ENCODE results near the gene C15orf40. TPM values are rescaled to one million over a fixed set of nuclear protein-coding genes. Genes with fewer than 3 reads are reported as not detected.

C15orf40 gene
- total and polyA plus RNA-seq, 9 of the 15 experiments (the other 6 are each of a cell fraction or from before 2014, with no cell fraction given): 15.9 to 52.0 (median 27.0) TPM

GRCh38 chr15:82985688-82986441 lies 25.6 kb downstream of the C15orf40 start, which contains the start of gene RAMAC:
Gene RAMAC, plus strand, starts transcription at chr15:82986210. Its CDS starts 2,809 bp downstream, at chr15:82989019.
- Histone ChIP-seq H3K79me2 (ENCODE audit: control insufficient read depth, insufficient read depth, low read length) (peaks cover 14% of the 10 kb centered on the region), H3K27me3 (ENCODE audit: control insufficient read depth in 2 of 2, insufficient read depth in 2 of 2, low read length in 2 of 2) (no peaks in the 10 kb centered on the region), H3K36me3 (ENCODE audit: control insufficient read depth, insufficient read depth, low read length) (peaks cover 26% of the 10 kb centered on the region; the same call in 2 of the 3 replicates), H3K9me1 (ENCODE audit: control insufficient read depth, insufficient read depth, low read length) (no peaks in the 10 kb centered on the region), H3K27ac (ENCODE audit: extremely low read depth, low read depth, low read length) (peak within 1 kb of the TSS; percentile 75), H4K20me1 (replicated peaks; ENCODE audit: control insufficient read depth, insufficient read depth, low read length) (no peaks in the 10 kb centered on the region), H3K4me2 (ENCODE audit: insufficient read depth, low read length) (peak within 1 kb of the TSS; percentile 99), H3K9me3 (replicated peaks; ENCODE audit: control insufficient read depth, insufficient read depth, low read depth, low read length) (peaks cover 5% of the 10 kb centered on the region), H3K9ac (ENCODE audit: insufficient read depth in 1 of 2, low read depth in 2 of 2, low read length in 2 of 2) (peak within 1 kb of the TSS; percentile 90 to 95), H2AFZ (ENCODE audit: low read depth, low read length) (peak within 1 kb of the TSS; percentile 100), H3K4me1 (replicated peaks in 1 of 2; ENCODE audit: control insufficient read depth in 2 of 2, insufficient read depth in 2 of 2, low read length in 2 of 2) (peaks cover 0 to 5% of the 10 kb centered on the region in 2 experiments; a peak in 3 of 5 replicates), H3K4me3 (peak within 1 kb of the TSS; percentile 77)
- DNase-seq (ENCODE audit: extremely low read depth in 1 of 4, low spot score in 3 of 4): peak; percentile 87 to 96 (median 89)
- intact Hi-C loops (cut with micrococcal nuclease): loop anchor here (1.0 kb wide), 1 partner anchor 137 kb away; no protein-coding TSS in a partner anchor
- peak; percentile 100 for FAIRE-seq
- in situ Hi-C loops (cut with MboI): loop anchor here (10.0 kb wide), 1 partner anchor 131 kb away; no protein-coding TSS in a partner anchor
- TSS peak; percentile 84 for BruUV-seq (replicated peaks)
- POLR2A ChIA-PET: interaction anchor here (0.6 to 2.1 kb wide), 8 partner anchors 10 to 445 kb away, joined by 3 to 5 read pairs (median 3); partner anchors contain the start of gene RPS17
- peak; percentile 98 for ATAC-seq
- CTCF ChIA-PET (ENCODE audit: low intra/inter-chr PET ratio): no interaction called here
- WGBS (ENCODE audit: insufficient coverage, low coverage, missing lambda C conversion rate): 28% methylated on average over 27 of the region's 45 CpGs
- TF ChIP-seq, protein P1, sequence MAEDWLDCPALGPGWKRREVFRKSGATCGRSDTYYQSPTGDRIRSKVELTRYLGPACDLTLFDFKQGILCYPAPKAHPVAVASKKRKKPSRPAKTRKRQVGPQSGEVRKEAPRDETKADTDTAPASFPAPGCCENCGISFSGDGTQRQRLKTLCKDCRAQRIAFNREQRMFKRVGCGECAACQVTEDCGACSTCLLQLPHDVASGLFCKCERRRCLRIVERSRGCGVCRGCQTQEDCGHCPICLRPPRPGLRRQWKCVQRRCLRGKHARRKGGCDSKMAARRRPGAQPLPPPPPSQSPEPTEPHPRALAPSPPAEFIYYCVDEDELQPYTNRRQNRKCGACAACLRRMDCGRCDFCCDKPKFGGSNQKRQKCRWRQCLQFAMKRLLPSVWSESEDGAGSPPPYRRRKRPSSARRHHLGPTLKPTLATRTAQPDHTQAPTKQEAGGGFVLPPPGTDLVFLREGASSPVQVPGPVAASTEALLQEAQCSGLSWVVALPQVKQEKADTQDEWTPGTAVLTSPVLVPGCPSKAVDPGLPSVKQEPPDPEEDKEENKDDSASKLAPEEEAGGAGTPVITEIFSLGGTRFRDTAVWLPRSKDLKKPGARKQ (CRISPR knock-in tag; IDR thresholded peaks at IDR 0.05): peak; percentile 85
- TF ChIP-seq, protein P2, sequence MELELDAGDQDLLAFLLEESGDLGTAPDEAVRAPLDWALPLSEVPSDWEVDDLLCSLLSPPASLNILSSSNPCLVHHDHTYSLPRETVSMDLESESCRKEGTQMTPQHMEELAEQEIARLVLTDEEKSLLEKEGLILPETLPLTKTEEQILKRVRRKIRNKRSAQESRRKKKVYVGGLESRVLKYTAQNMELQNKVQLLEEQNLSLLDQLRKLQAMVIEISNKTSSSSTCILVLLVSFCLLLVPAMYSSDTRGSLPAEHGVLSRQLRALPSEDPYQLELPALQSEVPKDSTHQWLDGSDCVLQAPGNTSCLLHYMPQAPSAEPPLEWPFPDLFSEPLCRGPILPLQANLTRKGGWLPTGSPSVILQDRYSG (tag; conservative IDR thresholded peaks at IDR 0.05; ENCODE audit: low read depth): peak; percentile 79
- TF ChIP-seq KDM5B (IDR thresholded peaks at IDR 0.05; ENCODE audit: insufficient replicate concordance, low read depth, low read length) (peak; percentile 70), TGIF2 (CRISPR knock-in tag; IDR thresholded peaks at IDR 0.05) (no peak), MEF2A (IDR thresholded peaks at IDR 0.05; ENCODE audit: control insufficient read depth, low read depth, low read length) (no peak), ZNF354B (CRISPR knock-in tag; IDR thresholded peaks at IDR 0.05) (no peak), MBD2 (IDR thresholded peaks at IDR 0.05; ENCODE audit: borderline replicate concordance, low read depth) (peak; percentile 14; the same call in 1 of the 2 replicates), YY1 (IDR thresholded peaks at IDR 0.05; ENCODE audit: borderline replicate concordance in 1 of 3, control insufficient read depth in 1 of 3, extremely low read depth in 1 of 3, insufficient read depth in 3 of 3, insufficient read length in 1 of 3, insufficient replicate concordance in 2 of 3, low read depth in 1 of 3, low read length in 2 of 3) (no peak), SMARCB1 (IDR thresholded peaks at IDR 0.05; ENCODE audit: insufficient read length, low read depth) (no peak), ARHGAP35 (IDR thresholded peaks at IDR 0.05; ENCODE audit: partially characterized antibody) (peak; percentile 91), DMBX1 (CRISPR knock-in tag; IDR thresholded peaks at IDR 0.05; ENCODE audit: borderline replicate concordance) (peak; percentile 52; the same call in 1 of the 2 replicates)

Measured in K562 (cell line).